SK-N-DZ (cell line): ENCODE data around the gene TAF8.

ENCODE experiments used
- DNase-seq: peaks from one replicate; pipeline ENCODE4 v3.0.0-alpha.2; 2015; ENCODE audit warnings: low spot score

TAF8 gene

DNA sequence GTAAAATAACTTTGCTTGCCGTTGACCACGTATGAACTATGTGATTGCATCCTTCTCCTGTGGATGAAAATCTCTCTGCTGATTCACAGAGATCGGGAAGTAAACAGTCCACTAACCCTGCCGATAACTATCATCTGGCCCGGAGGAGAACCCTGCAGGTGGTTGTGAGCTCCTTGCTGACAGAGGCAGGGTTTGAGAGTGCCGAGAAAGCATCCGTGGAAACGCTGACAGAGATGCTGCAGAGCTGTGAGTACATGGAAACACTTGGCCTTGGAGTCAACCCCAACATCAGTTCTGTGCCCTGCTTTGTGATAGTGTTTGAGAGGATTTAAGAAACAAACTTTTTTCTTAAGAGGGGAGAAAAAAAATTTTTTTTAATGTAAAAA lies 937 bp downstream of the TAF8 start:
- no peak for DNase-seq

DNA sequence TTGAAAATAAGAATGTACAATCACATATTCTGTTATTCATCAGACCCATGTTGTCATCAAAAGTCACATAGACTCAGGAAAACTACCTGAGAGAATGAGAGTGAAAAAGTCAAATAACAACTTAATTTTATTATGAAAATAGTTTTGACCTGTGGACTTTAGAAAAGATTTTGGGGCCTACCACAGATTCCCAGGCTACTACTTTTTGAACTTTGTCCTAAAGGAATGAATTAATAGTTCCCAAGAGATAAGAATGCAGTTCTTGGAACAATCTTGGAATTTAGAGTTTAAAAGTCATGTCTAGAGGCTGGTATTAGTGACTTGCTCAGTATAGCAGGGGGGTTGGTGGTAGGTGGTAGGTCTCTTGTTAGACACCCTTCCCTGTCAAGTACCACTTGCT lies 3.3 kb downstream of the TAF8 start:
- no peak for DNase-seq

- DNase-seq: no peak
Observed at GRCh38 chr6:42059743-42060142, 9.4 kb downstream of the TAF8 start.

GRCh38 chr6:42066156-42066675 lies 15.9 kb downstream of the TAF8 start:
- no peak for DNase-seq

GRCh38 chr6:42068173-42068572 lies 17.8 kb downstream of the TAF8 start:
- no peak for DNase-seq

GRCh38 chr6:42068872-42069522 lies 18.7 kb downstream of the TAF8 start:
- DNase-seq: no peak

DNA sequence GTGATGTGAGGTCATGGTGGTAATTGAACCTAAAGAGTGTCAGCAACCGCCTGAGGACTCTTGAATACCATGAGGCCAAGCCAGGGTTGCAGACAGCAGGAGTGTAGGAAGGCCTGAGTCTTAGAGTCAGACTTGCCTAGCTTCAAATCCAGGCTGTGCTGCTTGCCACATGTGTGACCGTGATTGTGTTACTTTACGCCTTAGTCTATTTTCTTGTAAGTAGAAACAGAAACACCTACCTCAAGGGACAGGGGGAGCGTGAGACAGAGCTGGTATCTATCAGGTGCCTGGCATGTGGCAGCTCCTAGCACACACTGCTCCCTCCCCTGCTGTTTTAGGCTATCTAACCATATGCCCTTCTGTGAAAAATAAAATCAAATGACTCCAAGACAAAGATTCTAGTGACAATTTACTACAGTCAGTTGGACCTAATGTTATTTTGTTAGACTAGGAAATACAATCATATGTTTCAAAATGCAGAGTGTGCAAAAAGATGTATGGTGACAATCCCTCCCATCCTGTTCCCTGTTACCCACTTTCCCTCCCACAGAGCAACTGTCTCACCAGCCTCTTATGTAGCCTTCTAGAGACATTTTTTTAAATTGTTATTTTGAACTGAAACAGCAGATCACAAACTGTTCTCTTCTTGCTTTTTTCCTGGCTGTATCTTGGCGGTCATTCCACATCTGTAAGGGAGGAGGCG lies 21.7 kb downstream of the TAF8 start:
- no peak for DNase-seq

DNA sequence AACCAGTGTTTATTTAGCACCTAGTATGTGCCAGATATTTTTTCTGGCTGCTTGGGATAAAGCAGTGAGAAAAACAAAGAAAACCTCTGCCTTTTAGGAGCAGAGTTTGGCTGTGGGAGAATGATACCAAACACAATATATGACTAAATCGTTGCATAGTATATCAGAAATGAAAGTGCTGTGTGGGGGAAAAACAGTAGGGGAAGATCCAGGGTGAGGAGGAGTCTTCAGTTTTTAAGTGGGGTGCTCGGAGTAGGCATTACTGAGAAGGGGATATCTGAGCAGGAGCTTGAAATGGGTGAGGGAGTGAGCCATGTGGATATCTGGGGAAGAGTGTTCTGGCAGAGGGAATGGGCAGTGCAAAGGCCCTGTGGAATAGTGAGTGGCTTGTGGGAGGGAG lies 23.0 kb downstream of the TAF8 start:
- DNase-seq: no peak

GRCh38 chr6:42075159-42075838 lies 25.0 kb downstream of the TAF8 start:
- peak; percentile 65 for DNase-seq

GRCh38 chr6:42078386-42078785 lies 28.1 kb downstream of the TAF8 start:
- no peak for DNase-seq

DNA sequence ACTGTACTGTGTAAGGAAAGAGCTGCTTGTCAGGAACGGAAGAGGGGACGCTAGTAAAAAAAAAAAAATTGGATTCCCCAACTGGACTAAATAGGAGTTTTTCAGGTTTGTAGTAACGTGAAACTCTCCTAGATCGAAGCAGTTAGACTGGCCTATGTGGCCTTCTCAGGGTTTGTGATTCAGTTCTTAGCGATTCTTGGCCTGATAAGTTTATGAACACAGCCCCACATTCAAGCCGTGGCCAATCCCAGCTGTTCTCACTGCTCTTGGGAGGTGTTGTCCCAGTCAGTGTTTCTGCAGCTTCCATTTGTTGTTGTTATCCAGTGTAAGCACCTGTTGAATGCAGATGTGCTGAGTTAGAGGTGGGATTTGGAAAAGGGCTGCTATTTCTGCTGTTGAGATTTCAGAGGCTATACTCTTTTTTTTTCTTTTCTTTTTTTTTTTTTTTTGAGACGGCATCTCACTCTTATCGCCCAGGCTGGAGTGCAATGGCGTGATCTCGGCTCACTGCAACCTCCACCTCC lies 29.7 kb downstream of the TAF8 start:
- DNase-seq: no peak

GRCh38 chr6:42083530-42083929 lies 33.2 kb downstream of the TAF8 start:
- DNase-seq: no peak

DNA sequence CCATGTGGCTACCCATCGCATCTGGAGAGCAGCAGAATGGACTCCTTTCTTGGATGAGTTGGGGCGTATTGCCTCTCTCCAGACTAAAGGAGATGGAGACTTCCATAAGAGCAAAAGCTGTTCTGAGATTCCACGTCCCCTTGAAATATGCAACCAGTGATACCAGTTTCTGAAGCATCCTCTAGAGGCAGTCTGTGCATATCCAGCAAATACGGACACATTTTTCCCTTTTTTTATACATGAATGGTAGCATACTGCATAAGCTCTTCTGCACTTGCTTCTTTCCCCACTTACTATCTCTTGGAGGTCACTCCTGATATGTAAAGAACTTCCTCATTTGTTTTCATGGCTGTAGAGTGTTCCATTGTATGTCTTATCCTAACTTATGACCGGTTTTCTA lies 34.6 kb downstream of the TAF8 start:
- no peak for DNase-seq

DNA sequence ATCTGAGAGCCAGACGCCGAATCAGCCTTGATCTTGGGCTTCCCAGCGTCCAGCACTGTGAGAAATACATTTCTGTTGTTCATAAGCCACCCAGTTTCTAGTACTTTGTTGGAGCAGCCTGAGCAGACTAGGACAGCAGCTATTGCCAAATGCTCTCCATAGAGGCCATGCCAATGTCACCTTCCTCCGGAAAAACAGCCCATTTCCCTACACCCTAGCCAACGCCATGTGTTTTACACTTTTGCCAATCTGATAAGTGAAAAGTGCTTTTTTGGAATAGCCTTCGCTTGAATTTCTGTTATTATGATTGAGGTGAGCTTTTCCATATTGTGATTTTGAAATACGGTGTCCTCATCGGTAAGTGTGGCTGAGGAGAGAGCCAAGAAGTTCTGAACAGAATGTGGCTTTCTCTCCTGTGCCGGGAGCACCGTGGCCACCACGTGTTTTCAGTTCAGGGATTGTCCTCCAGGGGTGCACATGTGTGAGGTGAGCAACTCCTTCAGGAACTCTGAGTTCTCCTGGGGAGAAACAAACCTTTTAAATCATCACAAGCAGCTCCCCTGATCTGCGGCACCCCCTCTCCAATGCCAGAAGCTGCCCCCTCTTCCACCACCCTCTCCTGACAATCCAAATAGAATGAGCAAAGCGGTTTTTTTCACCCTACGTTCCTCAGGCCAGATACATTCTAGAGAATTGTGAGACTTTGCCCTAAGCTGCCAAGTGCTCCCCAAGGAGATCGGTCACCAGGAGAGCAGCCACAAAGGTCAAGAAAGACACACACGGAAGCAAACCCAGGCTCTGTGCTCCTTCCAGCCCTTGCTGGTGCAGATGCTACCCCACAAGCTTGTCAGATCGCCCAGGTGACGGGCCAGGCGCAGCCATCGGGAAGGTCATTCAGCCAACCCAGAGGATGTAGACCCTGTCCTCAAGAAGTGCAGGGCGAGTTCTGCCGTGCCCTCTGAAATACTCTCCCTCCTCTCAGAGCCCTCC lies 36.0 kb downstream of the TAF8 start:
- DNase-seq: no peak

DNA sequence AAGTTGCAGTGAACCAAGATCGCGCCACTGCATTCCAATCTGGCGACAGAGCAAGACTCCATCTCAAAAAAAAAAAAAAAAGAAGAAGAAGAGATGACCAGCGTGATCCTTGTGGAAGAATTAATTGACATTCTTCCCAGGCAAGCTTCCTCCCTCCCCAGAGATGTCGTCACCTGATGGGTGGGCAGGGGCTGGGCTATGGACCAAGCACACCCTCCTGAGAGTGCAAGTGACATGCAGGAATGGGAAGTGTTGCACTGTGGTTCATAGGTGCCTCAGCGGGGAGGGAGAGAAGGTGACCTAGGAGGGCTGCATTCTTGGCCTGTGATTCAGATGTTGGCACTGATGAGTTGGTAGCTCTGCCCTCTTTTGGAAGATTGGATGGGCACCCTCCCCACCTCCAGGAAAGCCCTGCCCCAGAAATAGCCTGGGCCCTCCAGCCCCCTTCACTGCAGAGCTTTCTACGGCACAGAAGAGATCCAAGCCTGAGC lies 37.8 kb downstream of the TAF8 start:
- DNase-seq: no peak

DNA sequence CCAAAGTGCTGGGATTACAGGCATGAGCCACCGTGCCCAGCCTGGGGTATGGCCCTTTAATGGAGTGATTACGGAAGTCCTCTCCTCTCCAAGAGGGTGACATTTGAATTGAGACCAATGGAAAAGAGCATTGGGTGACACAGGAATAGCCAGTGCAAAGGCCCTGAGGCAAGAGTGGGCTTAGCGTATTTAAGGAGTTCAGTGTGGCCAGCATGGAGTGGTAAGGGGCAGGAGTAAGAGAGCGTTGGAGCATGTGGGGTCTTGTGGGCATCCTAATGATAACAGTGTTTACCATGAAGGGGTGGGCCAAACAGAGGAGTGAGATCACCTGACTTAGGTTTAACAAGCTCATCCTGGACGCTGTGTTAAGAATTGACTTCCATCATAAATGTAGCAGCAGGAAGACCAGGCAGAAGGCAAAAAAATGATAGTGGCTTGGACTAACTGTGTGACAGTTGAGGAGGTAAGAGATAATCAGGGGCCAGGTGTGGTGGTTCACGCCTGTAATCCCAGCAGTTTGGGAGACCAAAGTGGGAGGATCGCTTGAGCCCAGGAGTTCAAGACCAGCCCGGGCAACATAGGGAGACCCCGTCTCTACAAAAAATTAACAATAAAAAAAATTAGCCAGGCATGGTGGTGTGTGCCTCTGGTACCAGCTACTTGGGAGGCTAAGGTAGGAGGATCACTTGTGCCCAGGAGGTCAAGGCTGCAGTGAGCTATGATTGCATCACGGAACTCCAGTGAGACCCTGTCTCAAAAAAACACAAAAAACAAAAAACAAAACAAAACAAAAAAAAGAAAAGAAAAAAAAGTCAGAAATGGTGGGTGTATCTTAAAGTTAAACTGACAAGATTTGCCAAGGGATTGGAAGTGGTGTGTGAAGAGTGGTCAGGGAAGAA lies 40.7 kb downstream of the TAF8 start:
- DNase-seq: no peak

GRCh38 chr6:42091718-42092023 lies 41.3 kb downstream of the TAF8 start:
- no peak for DNase-seq

- DNase-seq: no peak
Observed at GRCh38 chr6:42093582-42094329, 43.4 kb downstream of the TAF8 start.

DNA sequence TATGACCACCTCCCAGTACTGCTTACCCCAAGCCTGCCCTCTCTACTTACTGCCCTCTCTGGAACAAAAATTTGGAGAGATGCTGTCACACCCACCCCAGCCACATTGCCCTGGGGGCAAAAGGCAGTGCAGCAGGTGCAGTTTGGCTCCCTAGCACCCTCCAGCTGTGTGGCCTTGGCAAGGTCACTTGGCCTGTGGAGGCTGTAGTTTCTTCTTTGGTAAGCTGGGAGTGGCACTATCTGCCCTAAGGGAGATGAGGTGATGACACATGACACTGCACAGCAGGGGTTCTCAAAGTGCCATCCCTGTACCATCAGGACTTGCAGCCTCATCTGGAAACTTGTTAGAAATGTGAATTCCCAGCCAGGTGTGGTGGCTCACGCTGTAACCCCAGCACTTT lies 44.8 kb downstream of the TAF8 start:
- no peak for DNase-seq
